ENCODE data around the gene CCDC86.

The CCDC86 gene

GRCh38 chr11:60854140-60854846 lies 12.4 kb downstream of the CCDC86 start:
- no peak for TF ChIP-seq CTCF (conservative IDR thresholded peaks at IDR 0.05; ENCODE audit: low read depth, low read length)
- no peak overlapping the region for H3K4me3 ChIP-seq (ENCODE audit: low read length)
- no peak for DNase-seq (ENCODE audit: low read depth)

DNA sequence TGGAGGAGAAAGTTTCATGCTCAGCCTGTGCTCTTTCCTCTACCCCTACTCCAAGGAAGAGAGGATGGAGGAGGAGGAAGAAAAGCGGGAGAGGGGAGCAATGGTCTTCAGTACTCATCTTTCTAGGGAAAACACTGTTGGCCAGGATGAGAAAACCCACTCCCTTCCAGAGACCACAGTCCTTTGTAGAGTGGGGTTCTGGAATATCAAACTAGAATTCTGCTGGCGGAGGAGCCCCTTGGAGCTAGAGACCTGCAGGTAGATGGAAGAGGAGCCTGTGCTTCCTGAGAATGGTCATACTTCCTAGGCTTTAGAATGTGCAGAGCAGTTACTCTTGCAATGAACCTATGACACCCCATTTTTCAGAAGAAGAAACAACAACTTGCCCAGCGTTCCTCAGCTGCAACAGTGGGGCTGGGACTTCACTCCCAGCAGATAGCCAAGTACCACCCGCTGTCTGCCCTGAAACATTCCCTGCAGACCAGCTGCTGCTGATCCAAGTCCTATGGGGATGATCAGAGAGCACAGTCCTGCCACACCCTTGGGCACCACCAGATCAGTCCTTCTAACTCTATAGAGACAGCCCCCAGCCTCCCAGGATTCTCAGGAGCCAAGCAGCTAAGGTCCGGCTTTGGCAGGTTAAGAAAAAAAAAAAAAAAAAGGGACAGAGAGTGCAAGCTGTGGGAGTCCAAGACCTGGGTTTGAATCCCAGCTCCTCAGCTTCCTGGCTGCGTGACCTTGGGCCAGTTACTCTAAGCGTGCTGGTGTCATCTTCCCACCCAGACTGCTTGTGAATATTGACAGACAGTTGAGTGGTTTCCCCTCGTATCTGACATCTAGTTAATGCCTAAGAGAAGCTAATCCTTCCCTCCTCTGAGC lies 13.2 kb downstream of the CCDC86 start:
- no peak for TF ChIP-seq CTCF (conservative IDR thresholded peaks at IDR 0.05; ENCODE audit: low read depth, low read length)
- H3K4me3 ChIP-seq (ENCODE audit: low read length): no peak overlapping the region
- no peak for DNase-seq (ENCODE audit: low read depth)

- TF ChIP-seq CTCF (conservative IDR thresholded peaks at IDR 0.05; ENCODE audit: low read depth, low read length): no peak
- DNase-seq (ENCODE audit: low read depth): no peak
- no peak within 1 kb of the TSS for H3K4me3 ChIP-seq (ENCODE audit: low read length)
Observed at GRCh38 chr11:60855726-60856633, 14.1 kb downstream of the CCDC86 start, which contains the start of gene PTGDR2. TSS of gene PTGDR2 (minus strand) at chr11:60855950. CDS start at chr11:60853722, 2,228 bp downstream.

GRCh38 chr11:60857378-60858232 lies 15.7 kb downstream of the CCDC86 start:
- DNase-seq (ENCODE audit: low read depth): no peak
- no peak overlapping the region for H3K4me3 ChIP-seq (ENCODE audit: low read length)
- TF ChIP-seq CTCF (conservative IDR thresholded peaks at IDR 0.05; ENCODE audit: low read depth, low read length): no peak

DNA sequence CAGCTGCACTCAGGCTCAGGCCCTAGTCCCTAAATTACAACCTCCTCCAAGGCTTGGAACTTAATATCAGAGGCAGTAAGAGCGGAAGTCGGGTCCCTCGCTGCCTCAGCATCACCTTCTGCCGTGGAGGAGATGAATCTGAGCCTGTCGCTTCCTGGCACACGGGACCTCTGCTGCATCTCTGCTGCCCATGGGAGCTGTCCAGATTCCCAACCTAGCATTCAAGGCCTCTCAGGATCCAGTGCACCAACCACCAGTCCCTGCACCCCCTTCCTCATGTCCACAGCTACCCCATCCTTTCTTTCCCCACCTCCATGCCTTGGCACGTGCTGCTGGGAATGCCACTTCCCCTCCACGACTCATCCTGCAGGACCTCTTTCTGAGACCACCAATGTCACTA lies 16.3 kb downstream of the CCDC86 start:
- no peak for TF ChIP-seq CTCF (conservative IDR thresholded peaks at IDR 0.05; ENCODE audit: low read depth, low read length)

More for the DNA sequence above, 16.3 kb downstream of the CCDC86 start:
- no peak overlapping the region for H3K4me3 ChIP-seq (ENCODE audit: low read length)
- DNase-seq (ENCODE audit: low read depth): no peak
